Neutrophil (primary cell): Measurements from ENCODE around the gene ITFG2.

Experiments
- H3K27ac ChIP-seq: fragments of 200-600 bp; sonication (generic); 2 replicates; pipeline ENCODE4 v1.5.1; 2016; ENCODE audit warnings: mild to moderate bottlenecking, moderate library complexity
- H3K27me3 ChIP-seq: fragments of 200-600 bp; sonication (generic); 2 replicates; pipeline ENCODE4 v1.6.0; 2016; ENCODE audit warnings: mild to moderate bottlenecking
- H3K36me3 ChIP-seq: fragments of 200-600 bp; sonication (generic); 2 replicates; pipeline ENCODE4 v1.5.1; 2017
- H3K4me1 ChIP-seq, 2 experiments: fragments of 200-600 bp in 1 of 2; sonication (generic) in 1 of 2; 1 replicate in 1 of 2; 2 replicates in 1 of 2; pipeline versions ENCODE4 v1.5.1 to v1.6.1; 2013 to 2016; ENCODE audit warnings: low read depth in 1 of 2, low read length in 1 of 2, mild to moderate bottlenecking in 1 of 2, moderate library complexity in 1 of 2; ENCODE audit not compliant: control insufficient read depth in 1 of 2, insufficient read depth in 1 of 2
- H3K4me3 ChIP-seq, 2 experiments: fragments of 200-600 bp in 1 of 2; sonication (generic) in 1 of 2; 1 replicate in 1 of 2; 2 replicates in 1 of 2; pipeline ENCODE4 v1.5.1; 2013 to 2016; ENCODE audit warnings: low read depth in 1 of 2, low read length in 1 of 2, mild to moderate bottlenecking in 1 of 2, moderate library complexity in 1 of 2
- H3K9me3 ChIP-seq: fragments of 200-600 bp; sonication (generic); 2 replicates; pipeline ENCODE4 v1.5.1; 2016
- CTCF ChIP-seq: fragments of 200-600 bp; sonication (generic); IDR thresholded peaks from 2 replicates; pipeline ENCODE4 v1.5.1; 2016; ENCODE audit warnings: antibody characterized with exemption

The ITFG2 gene

GRCh38 chr12:2797721-2798418 is 14.6 kb upstream of the ITFG2 start:
- H3K36me3 ChIP-seq = no peaks in the 10 kb centered on the region
- peaks cover 25% of the 10 kb centered on the region for H3K27me3 ChIP-seq
- no peaks in the 10 kb centered on the region for H3K9me3 ChIP-seq
- H3K4me1 ChIP-seq = peaks cover 18 to 21% of the 10 kb centered on the region in 2 experiments
- no peak overlapping the region for H3K4me3 ChIP-seq
- TF ChIP-seq CTCF = no peak
- H3K27ac ChIP-seq = no peak overlapping the region

- H3K4me3 ChIP-seq = no peak overlapping the region
- TF ChIP-seq CTCF = no peak
- H3K36me3 ChIP-seq = no peaks in the 10 kb centered on the region
- H3K9me3 ChIP-seq = no peaks in the 10 kb centered on the region
- peaks cover 2% of the 10 kb centered on the region for H3K27me3 ChIP-seq
- peaks cover 10 to 13% of the 10 kb centered on the region in 2 experiments for H3K4me1 ChIP-seq
- H3K27ac ChIP-seq = no peak overlapping the region
Observed at GRCh38 chr12:2800046-2800570, 12.4 kb upstream of the ITFG2 start.

- no peak overlapping the region for H3K27ac ChIP-seq
- H3K36me3 ChIP-seq = no peaks in the 10 kb centered on the region
- no peaks in the 10 kb centered on the region for H3K27me3 ChIP-seq
- H3K4me1 ChIP-seq = peaks cover 8 to 9% of the 10 kb centered on the region in 2 experiments
- TF ChIP-seq CTCF = no peak
- H3K4me3 ChIP-seq = no peak overlapping the region
- H3K9me3 ChIP-seq = no peaks in the 10 kb centered on the region
Observed at GRCh38 chr12:2801044-2801783, 11.3 kb upstream of the ITFG2 start.

- TF ChIP-seq CTCF = no peak
- Histone ChIP-seq H3K9me3 (no peaks in the 10 kb centered on the region), H3K36me3 (no peaks in the 10 kb centered on the region), H3K27ac (no peak overlapping the region), H3K27me3 (no peaks in the 10 kb centered on the region), H3K4me3 (no peak overlapping the region), H3K4me1 (no peaks in the 10 kb centered on the region)
Observed at GRCh38 chr12:2803635-2804392, 8.7 kb upstream of the ITFG2 start.

- Histone ChIP-seq H3K9me3 (no peaks in the 10 kb centered on the region), H3K4me1 (no peaks in the 10 kb centered on the region), H3K27me3 (no peaks in the 10 kb centered on the region), H3K4me3 (no peak overlapping the region), H3K27ac (no peak overlapping the region), H3K36me3 (no peaks in the 10 kb centered on the region)
- TF ChIP-seq CTCF = no peak
Observed at GRCh38 chr12:2804393-2805142, 7.9 kb upstream of the ITFG2 start.
